ENCODE data around the gene SYT8. TPM values are rescaled to one million over a fixed set of nuclear protein-coding genes. Genes with fewer than 3 reads are reported as not detected.

Gene SYT8
- total RNA-seq, 2 donors from 2014 or later, result 1.7 to 4.1 TPM

DNA sequence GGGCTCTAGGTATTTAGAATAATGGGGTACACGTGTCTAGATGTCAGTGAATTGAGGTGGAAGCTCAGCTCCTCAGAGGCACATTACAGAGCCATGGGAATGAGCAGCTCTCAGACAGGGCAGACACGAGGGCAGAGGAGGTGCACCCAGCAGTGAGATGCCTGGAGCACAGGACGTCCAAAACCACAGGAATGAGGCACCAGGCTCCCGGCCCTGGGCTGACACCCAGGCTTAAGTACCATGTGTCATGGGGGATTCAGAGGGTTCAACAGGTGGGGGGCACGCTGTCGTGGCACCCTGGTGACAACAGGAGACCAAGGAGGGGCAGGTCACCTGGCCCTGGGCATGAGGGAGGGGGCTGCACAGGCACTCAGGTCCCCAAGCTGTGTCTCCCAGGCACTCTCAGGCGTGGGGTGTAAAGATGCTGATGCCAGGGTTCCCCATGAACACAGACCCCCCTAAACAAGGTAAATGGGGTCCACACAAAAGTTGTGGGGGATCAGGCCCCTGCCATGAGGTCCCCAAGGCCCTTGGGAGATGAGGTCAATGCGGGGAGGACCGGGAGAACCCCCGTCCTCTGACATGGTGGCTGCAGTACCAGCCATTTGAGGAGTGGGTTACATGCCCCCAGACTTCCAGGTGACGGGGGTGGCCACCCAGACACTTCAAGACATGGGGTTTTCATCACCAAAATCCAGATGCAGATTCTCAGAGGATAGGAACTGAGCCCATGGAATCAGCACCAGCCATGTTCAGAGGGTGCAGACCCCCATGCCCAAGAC, 5.6 kb upstream of the SYT8 start:
- TF ChIP-seq, protein P1, sequence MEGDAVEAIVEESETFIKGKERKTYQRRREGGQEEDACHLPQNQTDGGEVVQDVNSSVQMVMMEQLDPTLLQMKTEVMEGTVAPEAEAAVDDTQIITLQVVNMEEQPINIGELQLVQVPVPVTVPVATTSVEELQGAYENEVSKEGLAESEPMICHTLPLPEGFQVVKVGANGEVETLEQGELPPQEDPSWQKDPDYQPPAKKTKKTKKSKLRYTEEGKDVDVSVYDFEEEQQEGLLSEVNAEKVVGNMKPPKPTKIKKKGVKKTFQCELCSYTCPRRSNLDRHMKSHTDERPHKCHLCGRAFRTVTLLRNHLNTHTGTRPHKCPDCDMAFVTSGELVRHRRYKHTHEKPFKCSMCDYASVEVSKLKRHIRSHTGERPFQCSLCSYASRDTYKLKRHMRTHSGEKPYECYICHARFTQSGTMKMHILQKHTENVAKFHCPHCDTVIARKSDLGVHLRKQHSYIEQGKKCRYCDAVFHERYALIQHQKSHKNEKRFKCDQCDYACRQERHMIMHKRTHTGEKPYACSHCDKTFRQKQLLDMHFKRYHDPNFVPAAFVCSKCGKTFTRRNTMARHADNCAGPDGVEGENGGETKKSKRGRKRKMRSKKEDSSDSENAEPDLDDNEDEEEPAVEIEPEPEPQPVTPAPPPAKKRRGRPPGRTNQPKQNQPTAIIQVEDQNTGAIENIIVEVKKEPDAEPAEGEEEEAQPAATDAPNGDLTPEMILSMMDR (IDR thresholded peaks at IDR 0.05), result no peak
- TF ChIP-seq POLR2AphosphoS5 (IDR thresholded peaks at IDR 0.05), result peak; percentile 25
- no peak for TF ChIP-seq POLR2A (IDR thresholded peaks at IDR 0.05)
- Histone ChIP-seq H3K4me3 (no peak overlapping the region), H3K27me3 (replicated peaks; ENCODE audit: insufficient read depth) (peaks cover 5% of the 10 kb centered on the region), H3K9me3 (no peaks in the 10 kb centered on the region), H3K27ac (no peak overlapping the region), H3K4me1 (replicated peaks) (peaks cover 10% of the 10 kb centered on the region), H3K36me3 (no peaks in the 10 kb centered on the region)
- WGBS, result 57% methylated on average over 11 of the region's 11 CpGs
- intact Hi-C loops (cut with DNase I), result no loop called here
- DNase-seq (ENCODE audit: low spot score), result peak; percentile 60

DNA sequence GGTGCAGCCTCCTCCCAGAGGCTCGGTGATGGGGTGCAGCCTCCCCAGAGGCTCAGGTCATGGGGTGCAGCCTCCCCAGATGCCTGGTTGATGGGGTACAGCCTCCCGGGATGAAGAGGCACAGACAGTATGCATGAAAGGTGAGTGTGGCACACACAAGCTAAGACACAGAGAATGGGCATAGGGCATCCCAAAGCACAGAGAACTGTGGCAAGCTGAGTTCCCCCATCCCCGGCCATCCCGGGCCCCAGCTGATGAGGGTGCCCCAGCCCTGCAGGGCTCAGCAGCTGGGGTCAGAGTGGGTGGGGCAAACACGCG, 4.8 kb upstream of the SYT8 start:
- WGBS, result 64% methylated on average over 5 of the region's 6 CpGs
- Histone ChIP-seq H3K4me1 (replicated peaks) (peaks cover 10% of the 10 kb centered on the region), H3K27me3 (replicated peaks; ENCODE audit: insufficient read depth) (peaks cover 5% of the 10 kb centered on the region), H3K4me3 (no peak overlapping the region), H3K27ac (peak overlapping the region in 1 of 2 donors; percentile 47), H3K9me3 (no peaks in the 10 kb centered on the region), H3K36me3 (no peaks in the 10 kb centered on the region)
- no peak for DNase-seq (ENCODE audit: low spot score)
- intact Hi-C loops (cut with DNase I), result no loop called here
- TF ChIP-seq, protein P1 (IDR thresholded peaks at IDR 0.05), result no peak
- TF ChIP-seq POLR2A (IDR thresholded peaks at IDR 0.05) (no peak), POLR2AphosphoS5 (IDR thresholded peaks at IDR 0.05) (no peak)

DNA sequence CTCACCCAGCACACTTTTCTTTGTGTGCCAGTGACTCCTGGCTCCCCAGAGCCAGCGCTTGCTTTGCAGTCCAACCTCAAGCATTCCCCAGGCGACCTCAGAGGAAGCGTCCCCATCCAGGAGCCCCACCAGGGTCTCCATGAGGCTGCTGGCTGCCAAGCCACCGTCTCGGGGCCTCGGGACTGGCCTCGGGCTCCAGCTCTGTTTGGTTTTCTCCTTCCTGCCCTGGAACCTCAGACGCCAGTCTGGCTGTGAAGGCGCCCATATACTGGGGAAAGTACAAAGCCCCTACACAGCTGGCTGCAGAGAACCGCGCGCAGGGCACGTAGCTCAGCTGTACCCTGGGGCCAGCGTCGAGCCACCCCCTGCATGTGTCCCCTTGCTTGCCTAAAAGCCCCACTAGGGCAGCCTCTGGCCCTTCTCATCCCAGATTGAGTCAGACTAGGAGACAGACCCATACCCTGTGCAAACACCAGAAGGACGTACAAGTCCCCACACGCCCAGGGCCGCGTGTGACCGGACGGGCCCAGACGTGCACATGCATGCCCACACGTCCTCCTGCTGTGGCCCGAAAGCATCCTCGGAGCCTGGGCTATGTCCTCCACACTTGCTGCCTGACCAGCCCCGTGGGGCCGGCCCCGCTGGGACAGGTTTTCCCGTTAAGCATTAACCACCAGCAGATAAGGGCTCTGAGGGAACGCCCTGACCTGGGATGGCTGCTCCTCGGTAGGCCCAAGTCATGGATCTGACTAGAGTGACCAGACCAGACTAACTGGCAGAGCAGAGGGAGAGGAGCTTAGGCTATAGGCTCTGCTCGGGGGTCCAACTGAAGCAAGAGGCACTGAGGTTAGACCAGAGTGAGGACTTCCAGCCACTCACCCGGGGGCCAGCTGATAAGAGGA, 4.2 kb upstream of the SYT8 start:
- Histone ChIP-seq H3K4me3 (no peak overlapping the region), H3K4me1 (replicated peaks) (peaks cover 10% of the 10 kb centered on the region), H3K36me3 (no peaks in the 10 kb centered on the region), H3K27me3 (replicated peaks; ENCODE audit: insufficient read depth) (peaks cover 5% of the 10 kb centered on the region), H3K27ac (peak overlapping the region; percentile 21 to 47), H3K9me3 (no peaks in the 10 kb centered on the region)
- 51% methylated on average over 28 of the region's 33 CpGs for WGBS
- intact Hi-C loops (cut with DNase I), result no loop called here
- TF ChIP-seq POLR2A (IDR thresholded peaks at IDR 0.05), result peak; percentile 14
- peak; percentile 87 for TF ChIP-seq POLR2AphosphoS5 (IDR thresholded peaks at IDR 0.05)
- TF ChIP-seq, protein P1 (IDR thresholded peaks at IDR 0.05), result peak in 1 of 4 experiments; percentile 16
- DNase-seq (ENCODE audit: low spot score), result peak; percentile 89

DNA sequence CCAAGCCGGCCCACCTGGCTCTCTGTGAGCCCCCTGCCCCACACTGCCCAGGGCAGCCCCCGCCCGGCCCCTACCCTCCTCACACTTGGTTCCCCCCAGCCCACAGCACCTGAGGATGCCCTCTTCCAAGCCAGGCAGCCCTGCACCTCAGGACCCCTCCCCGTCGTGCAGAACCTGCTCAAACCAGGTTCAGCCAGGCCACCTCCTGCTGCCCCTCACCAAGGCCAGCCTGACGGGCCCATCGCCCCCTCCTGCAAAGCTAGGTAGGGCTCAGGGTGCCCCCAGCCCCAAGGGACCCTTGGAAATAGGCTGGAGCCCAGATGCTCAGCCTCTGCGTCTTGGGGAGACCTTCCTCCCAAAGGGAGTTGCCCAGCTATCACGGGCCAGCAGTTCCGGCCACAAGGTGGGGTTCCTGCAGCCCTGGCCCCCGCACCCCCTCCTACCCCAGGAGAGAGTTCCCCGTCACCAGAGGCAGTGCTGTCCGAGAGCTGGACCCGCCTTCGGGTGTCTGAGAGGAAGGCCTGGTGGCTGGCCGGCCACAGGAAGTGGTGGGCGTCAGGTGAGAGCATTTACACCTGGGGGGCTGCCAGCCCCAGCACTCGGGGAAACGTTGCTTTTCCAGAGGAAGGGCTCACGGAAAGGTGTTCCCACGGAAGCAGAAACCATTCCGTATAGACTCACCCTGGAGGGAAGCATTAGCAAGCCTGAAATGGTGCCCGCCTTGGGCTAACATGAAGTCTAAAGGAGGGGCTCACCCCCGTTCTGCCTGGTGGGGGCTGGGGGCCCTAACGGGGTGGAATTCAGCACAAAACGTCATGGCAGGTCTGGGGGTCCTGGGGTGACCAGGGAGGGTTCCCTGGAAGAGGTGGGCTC, 3.2 kb upstream of the SYT8 start:
- Histone ChIP-seq H3K4me3 (no peak overlapping the region), H3K9me3 (no peaks in the 10 kb centered on the region), H3K27ac (peak overlapping the region; percentile 21 to 36), H3K4me1 (replicated peaks) (peaks cover 10% of the 10 kb centered on the region), H3K36me3 (no peaks in the 10 kb centered on the region), H3K27me3 (replicated peaks; ENCODE audit: insufficient read depth) (peaks cover 5% of the 10 kb centered on the region)
- TF ChIP-seq, protein P1 (IDR thresholded peaks at IDR 0.05), result no peak
- no peak for TF ChIP-seq POLR2A (IDR thresholded peaks at IDR 0.05)
- TF ChIP-seq POLR2AphosphoS5 (IDR thresholded peaks at IDR 0.05), result no peak
- DNase-seq (ENCODE audit: low spot score), result no peak
- WGBS, result 69% methylated on average over 26 of the region's 26 CpGs
- intact Hi-C loops (cut with DNase I), result loop anchor here (1.0 kb wide), 2 partner anchors 137 to 180 kb away; no protein-coding TSS in a partner anchor

Measured in prostate gland (tissue), 2 donors.